K562 (cell line): ENCODE results near the gene RERG. TPM values are rescaled to one million over a fixed set of nuclear protein-coding genes. Genes with fewer than 3 reads are reported as not detected.

Source experiments
- ATAC-seq: fragments of 200-7000 bp; cut with Tn5 transposase; 3 replicates; pipeline ENCODE4 v1.9.1; 2020; ENCODE audit warnings: moderate library complexity
- BruUV-seq: library from RNA; stranded (reverse); fragments of 400-500 nt; replicated peaks from 2 replicates; lab custom pipeline; 2021; lab: Mats Ljungman, UMichigan
- CTCF ChIA-PET: fragments of 300-600 bp; formaldehyde crosslinking; extraction: SDS; loops from one replicate; lab custom pipeline; 2021; ENCODE audit warnings: low intra/inter-chr PET ratio; lab: Yijun Ruan, JAX
- POLR2A ChIA-PET: fragments of 300-600, 350-650 bp; sonication (Branson Sonifier 250); formaldehyde crosslinking; extraction: SDS; loops from one replicate; lab custom pipeline; 2021; ENCODE audit warnings: antibody characterized with exemption, inconsistent platforms; lab: Yijun Ruan, JAX
- DNase-seq, 4 experiments: peaks; one replicate each; pipeline versions ENCODE4 v3.0.0 to v3.0.0-alpha.2; 2011 to 2018; ENCODE audit warnings: low spot score in 3 of 4, mixed read lengths in 3 of 4; ENCODE audit errors: extremely low read depth in 1 of 4
- FAIRE-seq: peaks from 2 replicates; lab custom pipeline; 2011; peaks lifted over from hg19 to GRCh38; lab: Jason Lieb, UNC
- H2AFZ ChIP-seq: 2 replicates; pipeline ENCODE4 v1.6.0; 2011; ENCODE audit warnings: low read depth, low read length, control low read depth, inconsistent platforms
- H3K27ac ChIP-seq: fragments of 200-600 bp; 3 replicates; pipeline ENCODE4 v1.8.0; 2011; ENCODE audit warnings: low read depth, mild to moderate bottlenecking, control low read depth, inconsistent platforms, low read length, moderate library complexity, mixed read lengths; ENCODE audit errors: extremely low read depth
- H3K27me3 ChIP-seq, 2 experiments: fragments of 300-600 bp in 1 of 2; 2 replicates in 1 of 2; 3 replicates in 1 of 2; pipeline versions ENCODE4 v1.6.0 to v1.8.0; 2011; ENCODE audit warnings: inconsistent platforms in 2 of 2, low read length in 2 of 2, mild to moderate bottlenecking in 1 of 2, mixed read lengths in 1 of 2, moderate library complexity in 1 of 2; ENCODE audit not compliant: control insufficient read depth in 2 of 2, insufficient read depth in 2 of 2
- H3K36me3 ChIP-seq: fragments of 300-600 bp; 3 replicates; pipeline ENCODE4 v1.8.0; 2011; ENCODE audit warnings: mild to moderate bottlenecking, low read length, inconsistent platforms; ENCODE audit not compliant: control insufficient read depth, insufficient read depth
- H3K4me1 ChIP-seq, 2 experiments: fragments of 200-600 bp in 1 of 2; replicated peaks in 1 of 2; 2 replicates in 1 of 2; 3 replicates in 1 of 2; pipeline versions ENCODE4 v1.5.1 to v1.8.0; 2011; ENCODE audit warnings: inconsistent platforms in 2 of 2, low read length in 2 of 2, mild to moderate bottlenecking in 1 of 2, mixed read lengths in 1 of 2, moderate library complexity in 1 of 2; ENCODE audit not compliant: control insufficient read depth in 2 of 2, insufficient read depth in 2 of 2
- H3K4me2 ChIP-seq: 2 replicates; pipeline ENCODE4 v1.6.1; 2011; ENCODE audit warnings: low read length, control low read depth, inconsistent platforms, mixed read lengths; ENCODE audit not compliant: insufficient read depth
- H3K4me3 ChIP-seq: fragments of 200-600 bp; sonication (generic), shearing (Covaris generic); 2 replicates; pipeline ENCODE4 v1.5.1; 2016; ENCODE audit warnings: control low read depth, inconsistent platforms
- H3K79me2 ChIP-seq: fragments of 200-600 bp; 3 replicates; pipeline ENCODE4 v1.8.0; 2011; ENCODE audit warnings: low read length, inconsistent platforms; ENCODE audit not compliant: control insufficient read depth, insufficient read depth
- H3K9ac ChIP-seq, 2 experiments: 2 replicates each; pipeline versions ENCODE4 v1.6.0 to v1.6.1; 2011; ENCODE audit warnings: low read depth in 2 of 2, low read length in 2 of 2, control low read depth in 1 of 2, inconsistent platforms in 1 of 2, mild to moderate bottlenecking in 1 of 2, mixed read lengths in 1 of 2; ENCODE audit not compliant: insufficient read depth in 1 of 2
- H3K9me1 ChIP-seq: one replicate; pipeline ENCODE4 v1.6.0; 2011; ENCODE audit warnings: inconsistent platforms, mild to moderate bottlenecking, low read length, moderate library complexity; ENCODE audit not compliant: control insufficient read depth, insufficient read depth
- H3K9me3 ChIP-seq: replicated peaks from 2 replicates; pipeline ENCODE4 v1.5.1; 2011; ENCODE audit warnings: low read depth, low read length, inconsistent platforms; ENCODE audit not compliant: control insufficient read depth, insufficient read depth
- H4K20me1 ChIP-seq: replicated peaks from 2 replicates; pipeline ENCODE4 v1.6.1; 2011; ENCODE audit warnings: low read length, inconsistent platforms, mixed read lengths; ENCODE audit not compliant: control insufficient read depth, insufficient read depth
- CBFA2T2 ChIP-seq: fragments of 450-650 bp; conservative IDR thresholded peaks from 2 replicates; pipeline ENCODE4 v1.6.1; 2017; ENCODE audit warnings: mild to moderate bottlenecking
- CBX1 ChIP-seq: sonication (generic); IDR thresholded peaks from 2 replicates; pipeline ENCODE4 v1.6.1; 2016; ENCODE audit warnings: antibody characterized with exemption, low read depth, mild to moderate bottlenecking
- CHD1 ChIP-seq: fragments of 200-600 bp; sonication (generic); IDR thresholded peaks from one replicate; pipeline ENCODE4 v1.6.1; 2012; ENCODE audit warnings: mild to moderate bottlenecking, moderate library complexity, low read length, inconsistent platforms
- MAFK ChIP-seq: IDR thresholded peaks from 2 replicates; pipeline ENCODE4 v1.6.1; 2011; ENCODE audit warnings: low read length, improper control_type of control experiment
- PTTG1 ChIP-seq: fragments of 450-650 bp; IDR thresholded peaks from 2 replicates; pipeline ENCODE4 v1.6.1; 2016; ENCODE audit warnings: low read depth, mild to moderate bottlenecking, missing genetic modification characterization, missing compliant biosample characterization
- STAG1 ChIP-seq: sonication (generic); formaldehyde crosslinking; IDR thresholded peaks from 2 replicates; pipeline ENCODE4 v1.5.0; 2020; ENCODE audit warnings: missing genetic modification reagents, borderline replicate concordance
- TEAD1 ChIP-seq, 2 experiments: fragments of 450-650 bp in 1 of 2; sonication (generic) in 1 of 2; formaldehyde crosslinking; IDR thresholded peaks; 2 replicates each; pipeline versions ENCODE4 v1.4.0 to v1.8.0; 2020 to 2022; ENCODE audit warnings: mild to moderate bottlenecking in 2 of 2, missing genetic modification reagents in 1 of 2
- TSC22D4 ChIP-seq: fragments of 450-650 bp; IDR thresholded peaks from 2 replicates; pipeline ENCODE4 v1.6.1; 2016; ENCODE audit warnings: missing genetic modification characterization, missing biosample characterization, control low read depth
- ZFP1 ChIP-seq: fragments of 450-650 bp; formaldehyde crosslinking; IDR thresholded peaks from 2 replicates; pipeline ENCODE4 v1.4.0; 2020; ENCODE audit warnings: mild to moderate bottlenecking, mixed read lengths
- WGBS: fragments of 100-300 bp; shearing (Covaris generic); methylation state at CpG from one replicate; pipeline ENCODE4 v1.1.6; 2016; ENCODE audit warnings: low coverage, mixed read lengths; ENCODE audit not compliant: insufficient coverage; ENCODE audit errors: missing lambda C conversion rate; 5-methylcytosine and 5-hydroxymethylcytosine counted together
- in situ Hi-C: fragments of 300-500 bp; cut with MboI; formaldehyde crosslinking; loops from 4 replicates; pipeline ENCODE4 v1.15.0; 2018; ENCODE audit warnings: inconsistent platforms, mixed read lengths
- intact Hi-C: fragments of 100-400 bp; cut with micrococcal nuclease; formaldehyde crosslinking; loops from 2 replicates; pipeline ENCODE4 v1.14.2; 2022
- polyA plus RNA-seq, 8 experiments: library from polyadenylated mRNA; depleted of rRNA in 4 of 8; stranded (reverse) in 5 of 8; unstranded in 3 of 8; fragments of >200 nt; fragmentation: Nextera tagmentation in 2 of 8; fragmentation: Illumina TruSeq in 1 of 8; extraction: Ambion mirVana in 2 of 8; extraction: Trizol in 1 of 8; gene quantifications; 2 replicates each; pipeline versions ENCODE4 v1.2.1 to v1.2.3, GENCODE V29; 2011 to 2014; ENCODE audit warnings: inconsistent platforms in 1 of 8, missing spikeins in 1 of 8
- total RNA-seq, 7 experiments: library from RNA; depleted of rRNA in 6 of 7; stranded (reverse); fragments of >200 nt in 6 of 7; fragmentation: Illumina TruSeq in 2 of 7; extraction: Trizol in 2 of 7; gene quantifications; 2 replicates each; pipeline versions ENCODE4 v1.2.1 to v1.2.3, GENCODE V29; 2011 to 2021; ENCODE audit warnings: low replicate concordance in 1 of 7
- TF ChIP-seq, protein P1 (sequence below): fragments of 450-650 bp; formaldehyde crosslinking; IDR thresholded peaks from 2 replicates; pipeline ENCODE4 v1.4.0; 2022; ENCODE audit warnings: missing genetic modification characterization
- TF ChIP-seq, protein P2 (sequence below): fragments of 250-450 bp; sonication (Bioruptor Pico); IDR thresholded peaks from 2 replicates; pipeline ENCODE4 v1.8.0; 2022; ENCODE audit warnings: moderate library complexity, mild to moderate bottlenecking, inconsistent platforms
- TF ChIP-seq, protein P3 (sequence below): fragments of 250-450 bp; sonication (Bioruptor Pico); IDR thresholded peaks from 2 replicates; pipeline ENCODE4 v1.4.0; 2020

RERG gene
- total and polyA plus RNA-seq, 9 of the 15 experiments (the other 6 are each of a cell fraction or from before 2014, with no cell fraction given): 2.2 to 7.3 (median 3.0) TPM

DNA sequence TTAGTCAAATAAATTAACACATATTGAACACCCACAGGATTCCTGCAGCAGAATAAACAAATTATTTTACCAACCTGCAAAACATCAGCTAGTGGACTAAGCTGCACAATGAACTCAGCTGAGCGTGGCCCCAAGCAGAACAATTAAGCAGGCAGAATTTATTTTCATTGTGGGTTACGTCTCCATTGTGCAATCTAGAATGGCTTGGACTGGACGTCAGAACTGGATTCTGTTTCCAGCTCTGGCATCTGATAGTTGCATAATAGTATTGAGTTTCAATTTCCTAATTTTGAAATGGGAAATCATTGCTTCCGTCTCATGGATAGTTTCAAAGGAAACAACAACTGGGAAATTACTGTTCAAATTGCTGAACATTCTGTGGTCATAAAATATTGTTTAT, 35.5 kb upstream of the RERG start:
- 7% methylated on average over 4 of the region's 4 CpGs for WGBS
- Histone ChIP-seq H3K36me3 (no peaks in the 10 kb centered on the region), H3K4me2 (no peak overlapping the region), H2AFZ (no peak overlapping the region), H3K9me3 (no peaks in the 10 kb centered on the region), H3K27me3 (no peaks in the 10 kb centered on the region), H3K4me3 (no peak overlapping the region), H3K27ac (no peak overlapping the region), H3K79me2 (no peaks in the 10 kb centered on the region), H3K4me1 (no peaks in the 10 kb centered on the region), H3K9ac (no peak overlapping the region), H4K20me1 (no peaks in the 10 kb centered on the region), H3K9me1 (no peaks in the 10 kb centered on the region)
- no TSS peak for BruUV-seq
- FAIRE-seq (no peak), DNase-seq (no peak), ATAC-seq (no peak)
- intact Hi-C loops (no loop called here), in situ Hi-C loops (no loop called here)
- POLR2A ChIA-PET: no interaction called here
- CTCF ChIA-PET: no interaction called here
- TF ChIP-seq TSC22D4 (tag): no peak
- TF ChIP-seq STAG1 (CRISPR knock-in tag): no peak
- TF ChIP-seq, protein P1, sequence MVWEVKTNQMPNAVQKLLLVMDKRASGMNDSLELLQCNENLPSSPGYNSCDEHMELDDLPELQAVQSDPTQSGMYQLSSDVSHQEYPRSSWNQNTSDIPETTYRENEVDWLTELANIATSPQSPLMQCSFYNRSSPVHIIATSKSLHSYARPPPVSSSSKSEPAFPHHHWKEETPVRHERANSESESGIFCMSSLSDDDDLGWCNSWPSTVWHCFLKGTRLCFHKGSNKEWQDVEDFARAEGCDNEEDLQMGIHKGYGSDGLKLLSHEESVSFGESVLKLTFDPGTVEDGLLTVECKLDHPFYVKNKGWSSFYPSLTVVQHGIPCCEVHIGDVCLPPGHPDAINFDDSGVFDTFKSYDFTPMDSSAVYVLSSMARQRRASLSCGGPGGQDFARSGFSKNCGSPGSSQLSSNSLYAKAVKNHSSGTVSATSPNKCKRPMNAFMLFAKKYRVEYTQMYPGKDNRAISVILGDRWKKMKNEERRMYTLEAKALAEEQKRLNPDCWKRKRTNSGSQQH: no peak
- no peak for TF ChIP-seq PTTG1 (tag)
- no peak for TF ChIP-seq TEAD1 (CRISPR knock-in tag; IDR thresholded peaks at IDR 0.05)
- TF ChIP-seq, protein P2, sequence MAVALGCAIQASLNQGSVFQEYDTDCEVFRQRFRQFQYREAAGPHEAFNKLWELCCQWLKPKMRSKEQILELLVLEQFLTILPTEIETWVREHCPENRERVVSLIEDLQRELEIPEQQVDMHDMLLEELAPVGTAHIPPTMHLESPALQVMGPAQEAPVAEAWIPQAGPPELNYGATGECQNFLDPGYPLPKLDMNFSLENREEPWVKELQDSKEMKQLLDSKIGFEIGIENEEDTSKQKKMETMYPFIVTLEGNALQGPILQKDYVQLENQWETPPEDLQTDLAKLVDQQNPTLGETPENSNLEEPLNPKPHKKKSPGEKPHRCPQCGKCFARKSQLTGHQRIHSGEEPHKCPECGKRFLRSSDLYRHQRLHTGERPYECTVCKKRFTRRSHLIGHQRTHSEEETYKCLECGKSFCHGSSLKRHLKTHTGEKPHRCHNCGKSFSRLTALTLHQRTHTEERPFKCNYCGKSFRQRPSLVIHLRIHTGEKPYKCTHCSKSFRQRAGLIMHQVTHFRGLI: no peak
- no peak for TF ChIP-seq ZFP1
- no peak for TF ChIP-seq CHD1
- no peak for TF ChIP-seq CBFA2T2
- no peak for TF ChIP-seq MAFK
- TF ChIP-seq, protein P3, sequence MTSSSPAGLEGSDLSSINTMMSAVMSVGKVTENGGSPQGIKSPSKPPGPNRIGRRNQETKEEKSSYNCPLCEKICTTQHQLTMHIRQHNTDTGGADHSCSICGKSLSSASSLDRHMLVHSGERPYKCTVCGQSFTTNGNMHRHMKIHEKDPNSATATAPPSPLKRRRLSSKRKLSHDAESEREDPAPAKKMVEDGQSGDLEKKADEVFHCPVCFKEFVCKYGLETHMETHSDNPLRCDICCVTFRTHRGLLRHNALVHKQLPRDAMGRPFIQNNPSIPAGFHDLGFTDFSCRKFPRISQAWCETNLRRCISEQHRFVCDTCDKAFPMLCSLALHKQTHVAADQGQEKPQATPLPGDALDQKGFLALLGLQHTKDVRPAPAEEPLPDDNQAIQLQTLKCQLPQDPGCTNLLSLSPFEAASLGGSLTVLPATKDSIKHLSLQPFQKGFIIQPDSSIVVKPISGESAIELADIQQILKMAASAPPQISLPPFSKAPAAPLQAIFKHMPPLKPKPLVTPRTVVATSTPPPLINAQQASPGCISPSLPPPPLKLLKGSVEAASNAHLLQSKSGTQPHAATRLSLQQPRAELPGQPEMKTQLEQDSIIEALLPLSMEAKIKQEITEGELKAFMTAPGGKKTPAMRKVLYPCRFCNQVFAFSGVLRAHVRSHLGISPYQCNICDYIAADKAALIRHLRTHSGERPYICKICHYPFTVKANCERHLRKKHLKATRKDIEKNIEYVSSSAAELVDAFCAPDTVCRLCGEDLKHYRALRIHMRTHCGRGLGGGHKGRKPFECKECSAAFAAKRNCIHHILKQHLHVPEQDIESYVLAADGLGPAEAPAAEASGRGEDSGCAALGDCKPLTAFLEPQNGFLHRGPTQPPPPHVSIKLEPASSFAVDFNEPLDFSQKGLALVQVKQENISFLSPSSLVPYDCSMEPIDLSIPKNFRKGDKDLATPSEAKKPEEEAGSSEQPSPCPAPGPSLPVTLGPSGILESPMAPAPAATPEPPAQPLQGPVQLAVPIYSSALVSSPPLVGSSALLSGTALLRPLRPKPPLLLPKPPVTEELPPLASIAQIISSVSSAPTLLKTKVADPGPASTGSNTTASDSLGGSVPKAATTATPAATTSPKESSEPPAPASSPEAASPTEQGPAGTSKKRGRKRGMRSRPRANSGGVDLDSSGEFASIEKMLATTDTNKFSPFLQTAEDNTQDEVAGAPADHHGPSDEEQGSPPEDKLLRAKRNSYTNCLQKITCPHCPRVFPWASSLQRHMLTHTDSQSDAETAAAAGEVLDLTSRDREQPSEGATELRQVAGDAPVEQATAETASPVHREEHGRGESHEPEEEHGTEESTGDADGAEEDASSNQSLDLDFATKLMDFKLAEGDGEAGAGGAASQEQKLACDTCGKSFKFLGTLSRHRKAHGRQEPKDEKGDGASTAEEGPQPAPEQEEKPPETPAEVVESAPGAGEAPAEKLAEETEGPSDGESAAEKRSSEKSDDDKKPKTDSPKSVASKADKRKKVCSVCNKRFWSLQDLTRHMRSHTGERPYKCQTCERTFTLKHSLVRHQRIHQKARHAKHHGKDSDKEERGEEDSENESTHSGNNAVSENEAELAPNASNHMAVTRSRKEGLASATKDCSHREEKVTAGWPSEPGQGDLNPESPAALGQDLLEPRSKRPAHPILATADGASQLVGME (CRISPR knock-in tag): no peak
- no peak for TF ChIP-seq CBX1
